ENCODE results near the gene GSTM4.
"Not testable (repeated sequence)": the region's sequence is repeated elsewhere in the genome, so short reads cannot be mapped to it uniquely, and the experiment has no call there.

GSTM4 gene

GRCh38 chr1:109667452-109668122 is 11.7 kb downstream of the GSTM4 start, which contains the start of gene GSTM2:
GSTM2 (plus strand) TSS chr1:109668057; CDS start chr1:109668116, 59 bp downstream.
- peak; percentile 50 for DNase-seq (ENCODE audit: low read depth)

GRCh38 chr1:109668123-109668775 is 12.3 kb downstream of the GSTM4 start:
- DNase-seq (ENCODE audit: low read depth), result no peak

- DNase-seq (ENCODE audit: low read depth), result no peak
Observed at GRCh38 chr1:109669246-109669948, 13.5 kb downstream of the GSTM4 start.

GRCh38 chr1:109669949-109670302 is 14.0 kb downstream of the GSTM4 start:
- not testable (repeated sequence) for DNase-seq (ENCODE audit: low read depth)

- no peak for DNase-seq (ENCODE audit: low read depth)
Observed at GRCh38 chr1:109671067-109671466, 15.2 kb downstream of the GSTM4 start.

GRCh38 chr1:109673861-109674260 is 18.0 kb downstream of the GSTM4 start:
- not testable (repeated sequence) for DNase-seq (ENCODE audit: low read depth)

- DNase-seq (ENCODE audit: low read depth), result not testable (repeated sequence)
Observed at GRCh38 chr1:109676683-109677381, 20.9 kb downstream of the GSTM4 start.

- DNase-seq (ENCODE audit: low read depth), result no peak
Observed at GRCh38 chr1:109677459-109677858, 21.6 kb downstream of the GSTM4 start.

GRCh38 chr1:109678637-109679036 is 22.7 kb downstream of the GSTM4 start:
- not testable (repeated sequence) for DNase-seq (ENCODE audit: low read depth)

GRCh38 chr1:109684777-109685176 is 28.9 kb downstream of the GSTM4 start:
- not testable (repeated sequence) for DNase-seq (ENCODE audit: low read depth)

- not testable (repeated sequence) for DNase-seq (ENCODE audit: low read depth)
Observed at GRCh38 chr1:109685399-109685798, 29.5 kb downstream of the GSTM4 start.

GRCh38 chr1:109685890-109686289 is 30.0 kb downstream of the GSTM4 start:
- DNase-seq (ENCODE audit: low read depth), result not testable (repeated sequence)

GRCh38 chr1:109687109-109687508 is 31.2 kb downstream of the GSTM4 start:
- DNase-seq (ENCODE audit: low read depth), result not testable (repeated sequence)

GRCh38 chr1:109687641-109688499 is 32.0 kb downstream of the GSTM4 start, which contains the start of gene GSTM1:
GSTM1 (plus strand) TSS chr1:109687817; CDS start chr1:109687874, 57 bp downstream.
- peak; percentile 74 for DNase-seq (ENCODE audit: low read depth)

- DNase-seq (ENCODE audit: low read depth), result no peak
Observed at GRCh38 chr1:109689844-109690405, 34.0 kb downstream of the GSTM4 start.

GRCh38 chr1:109691759-109692158 is 35.9 kb downstream of the GSTM4 start:
- DNase-seq (ENCODE audit: low read depth), result no peak

- not testable (repeated sequence) for DNase-seq (ENCODE audit: low read depth)
Observed at GRCh38 chr1:109694400-109694799, 38.5 kb downstream of the GSTM4 start.

GRCh38 chr1:109695138-109695537 is 39.2 kb downstream of the GSTM4 start:
- not testable (repeated sequence) for DNase-seq (ENCODE audit: low read depth)

GRCh38 chr1:109697066-109697465 is 41.2 kb downstream of the GSTM4 start:
- no peak for DNase-seq (ENCODE audit: low read depth)

GRCh38 chr1:109697861-109698260 is 42.0 kb downstream of the GSTM4 start:
- DNase-seq (ENCODE audit: low read depth), result not testable (repeated sequence)

- DNase-seq (ENCODE audit: low read depth), result not testable (repeated sequence)
Observed at GRCh38 chr1:109702940-109703339, 47.0 kb downstream of the GSTM4 start.

Measured in activated gamma-delta T cell treated with anti-CD3 and anti-CD28 coated beads, Interleukin-2, amount 50 U/mL, for 16 hours (primary cell).